Epithelial cell of esophagus (primary cell): ENCODE results near the gene SNRNP200.
A peak's percentile ranks its signal among the peaks of the same experiment; 100 is the strongest.

Experiments used
- DNase-seq: peaks from one replicate; pipeline ENCODE4 v3.0.0; 2010; ENCODE audit warnings: low read depth
- H3K4me3 ChIP-seq: 2 replicates; pipeline ENCODE4 v1.5.1; 2011; ENCODE audit warnings: mild to moderate bottlenecking, low read length, control low read depth
- TF ChIP-seq, protein P1 (sequence below): IDR thresholded peaks from 2 replicates; pipeline ENCODE4 v1.5.1; 2011; ENCODE audit warnings: low read depth, mild to moderate bottlenecking, low read length, control low read depth, inconsistent platforms; ENCODE audit not compliant: insufficient read depth; ENCODE audit errors: missing control alignments

SNRNP200 gene

DNA sequence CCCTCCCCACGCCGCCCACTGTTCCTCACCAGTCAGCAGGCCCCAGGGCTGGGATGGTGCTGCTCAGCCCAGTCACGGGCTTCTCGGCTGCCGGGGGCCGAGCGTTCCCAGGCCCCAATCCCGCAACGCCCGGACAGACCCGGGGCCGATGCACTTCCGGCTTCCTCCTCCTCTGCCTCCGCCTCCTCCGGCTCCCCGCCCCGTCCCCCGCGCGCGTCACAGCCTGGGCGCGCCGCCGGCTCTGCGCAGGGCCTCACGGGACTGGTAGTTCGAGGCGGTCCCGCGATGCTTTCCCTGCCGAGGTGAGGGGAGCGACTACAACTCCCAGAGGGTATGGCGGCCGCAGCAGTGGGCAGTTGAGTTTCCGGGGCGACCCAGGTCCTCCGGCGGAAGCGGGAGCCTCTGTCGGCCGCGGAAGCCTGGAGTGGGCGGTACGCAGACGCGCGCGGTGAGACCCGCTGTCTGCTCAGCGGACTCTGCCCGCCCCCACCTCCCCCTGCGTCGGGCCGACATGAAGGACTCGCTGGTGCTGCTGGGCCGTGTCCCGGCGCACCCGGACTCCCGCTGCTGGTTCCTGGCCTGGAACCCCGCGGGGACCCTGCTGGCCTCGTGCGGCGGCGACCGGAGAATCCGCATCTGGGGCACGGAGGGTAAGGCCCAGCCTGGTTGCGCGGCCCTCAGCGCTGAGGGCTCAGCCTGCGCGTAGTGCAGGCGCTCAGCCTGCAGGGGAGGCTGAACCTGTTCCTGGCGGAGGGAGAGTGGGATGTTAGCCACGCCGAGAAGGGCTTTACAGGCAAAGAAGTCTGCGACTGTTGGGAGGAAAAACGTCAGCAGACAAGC is 39.3 kb downstream of the SNRNP200 start, which contains the start of the genes CIAO1 and TMEM127:
Gene CIAO1 (plus strand): TSS at position 386 of the 840 bp plus-strand sequence. CDS start 126 bp downstream, at position 512.
Gene TMEM127 (minus strand): TSS at position 158 of the 840 bp plus-strand sequence. CDS start 616 bp downstream, outside the sequence.
- H3K4me3 ChIP-seq = peak within 1 kb of the TSS; percentile 90
- TF ChIP-seq, protein P1, sequence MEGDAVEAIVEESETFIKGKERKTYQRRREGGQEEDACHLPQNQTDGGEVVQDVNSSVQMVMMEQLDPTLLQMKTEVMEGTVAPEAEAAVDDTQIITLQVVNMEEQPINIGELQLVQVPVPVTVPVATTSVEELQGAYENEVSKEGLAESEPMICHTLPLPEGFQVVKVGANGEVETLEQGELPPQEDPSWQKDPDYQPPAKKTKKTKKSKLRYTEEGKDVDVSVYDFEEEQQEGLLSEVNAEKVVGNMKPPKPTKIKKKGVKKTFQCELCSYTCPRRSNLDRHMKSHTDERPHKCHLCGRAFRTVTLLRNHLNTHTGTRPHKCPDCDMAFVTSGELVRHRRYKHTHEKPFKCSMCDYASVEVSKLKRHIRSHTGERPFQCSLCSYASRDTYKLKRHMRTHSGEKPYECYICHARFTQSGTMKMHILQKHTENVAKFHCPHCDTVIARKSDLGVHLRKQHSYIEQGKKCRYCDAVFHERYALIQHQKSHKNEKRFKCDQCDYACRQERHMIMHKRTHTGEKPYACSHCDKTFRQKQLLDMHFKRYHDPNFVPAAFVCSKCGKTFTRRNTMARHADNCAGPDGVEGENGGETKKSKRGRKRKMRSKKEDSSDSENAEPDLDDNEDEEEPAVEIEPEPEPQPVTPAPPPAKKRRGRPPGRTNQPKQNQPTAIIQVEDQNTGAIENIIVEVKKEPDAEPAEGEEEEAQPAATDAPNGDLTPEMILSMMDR = peak; percentile 44
- DNase-seq = peak; percentile 99

DNA sequence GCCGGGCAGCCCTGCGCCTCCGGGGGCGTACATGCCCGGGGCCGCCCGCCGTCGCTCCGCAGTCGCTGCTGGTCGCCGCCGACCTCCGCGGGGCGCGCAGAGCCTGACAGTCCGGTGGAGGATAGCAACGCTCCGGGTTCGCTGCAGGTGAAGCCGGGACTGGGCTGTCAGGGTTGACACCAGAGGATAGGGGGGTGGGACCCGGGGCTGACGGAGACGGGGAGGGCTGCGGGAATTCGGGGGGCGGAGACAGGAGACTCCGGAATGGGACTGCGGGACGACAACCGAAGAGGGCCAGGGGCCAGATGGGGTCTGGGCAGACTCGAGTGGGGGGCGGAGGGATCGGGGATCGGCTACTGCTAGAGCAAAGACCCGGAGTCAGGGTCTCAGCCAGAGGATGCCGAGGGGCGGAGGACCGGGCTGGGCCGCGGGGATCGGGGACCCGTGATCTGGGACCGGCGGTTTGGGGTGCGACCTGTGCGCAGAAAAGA is 40.0 kb downstream of the SNRNP200 start:
- TF ChIP-seq, protein P1 = no peak
- peak; percentile 53 for DNase-seq
- H3K4me3 ChIP-seq = peak overlapping the region; percentile 90

DNA sequence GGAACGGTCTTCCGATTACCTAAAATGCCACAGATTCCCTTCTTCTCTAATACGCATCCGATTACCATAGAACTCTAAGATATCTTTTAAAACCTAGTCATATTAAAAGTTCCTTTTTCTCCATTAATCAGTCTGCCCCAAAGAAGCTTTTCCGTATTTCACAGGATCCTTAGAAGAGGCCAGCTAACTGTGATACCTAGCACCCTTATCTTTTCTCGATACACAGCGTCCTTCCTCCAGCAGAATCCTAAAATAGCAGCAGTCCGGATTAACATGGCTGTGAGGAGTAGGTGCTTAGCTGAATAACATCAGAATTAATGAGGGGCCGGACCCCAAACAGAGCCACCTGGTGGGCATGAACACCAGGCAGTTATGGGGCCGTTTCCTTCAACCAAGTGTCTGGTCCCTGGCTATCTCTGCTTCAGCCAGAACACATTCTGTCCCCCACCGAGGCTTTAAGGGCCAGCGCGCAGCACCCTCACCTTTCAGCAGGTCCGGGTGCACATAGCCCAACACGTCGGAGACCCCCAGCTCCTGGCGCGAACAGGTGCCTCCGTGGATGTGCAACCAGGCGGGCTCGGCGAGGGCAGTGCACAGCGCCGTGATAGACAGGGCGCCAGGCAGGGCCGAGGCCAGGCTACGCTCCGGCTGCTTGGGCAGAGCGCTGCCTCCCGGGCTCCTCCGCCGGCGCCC is 40.5 kb downstream of the SNRNP200 start:
- TF ChIP-seq, protein P1 = peak; percentile 35
- peak overlapping the region; percentile 90 for H3K4me3 ChIP-seq
- peak; percentile 39 for DNase-seq

DNA sequence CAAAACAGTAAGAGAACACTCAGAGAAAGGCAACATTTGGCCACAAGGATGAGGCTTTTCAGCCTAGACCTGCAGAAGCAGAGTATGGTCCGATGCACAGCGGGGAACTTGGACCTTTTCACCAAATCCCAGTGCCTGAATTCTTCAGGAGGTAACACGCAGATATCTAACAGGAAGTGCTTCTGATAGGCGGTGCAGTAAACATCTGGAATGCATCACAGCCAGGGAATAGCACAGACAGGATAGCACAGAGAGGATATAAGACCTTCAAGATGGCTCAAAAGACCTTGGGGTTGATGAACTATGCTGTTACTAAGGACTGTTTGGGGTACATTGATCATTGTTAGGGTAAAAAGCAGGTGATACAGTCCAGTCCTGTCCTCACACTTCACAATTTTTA is 41.3 kb downstream of the SNRNP200 start:
- H3K4me3 ChIP-seq = peak overlapping the region; percentile 90
- TF ChIP-seq, protein P1 = no peak
- DNase-seq = no peak

DNA sequence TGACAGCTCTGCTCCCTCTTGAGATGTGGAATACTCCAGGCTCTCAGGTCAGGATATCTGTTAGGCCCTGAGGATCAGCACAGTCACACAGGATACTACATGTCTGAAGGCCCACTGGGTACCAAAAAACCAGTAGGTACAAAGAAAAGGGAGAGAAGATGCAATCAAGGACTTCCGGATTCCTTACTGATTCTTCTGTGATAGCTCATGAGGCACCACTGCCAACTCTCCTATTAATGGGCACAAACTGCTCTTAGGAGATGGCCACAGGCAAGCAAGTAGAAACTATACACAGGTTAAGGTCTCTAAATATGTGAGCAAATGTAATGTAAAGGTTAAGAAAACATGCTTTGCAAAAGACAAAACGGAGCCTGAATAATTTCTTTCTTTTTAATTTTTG is 43.0 kb downstream of the SNRNP200 start:
- DNase-seq = no peak
- TF ChIP-seq, protein P1 = no peak
- no peak overlapping the region for H3K4me3 ChIP-seq

DNA sequence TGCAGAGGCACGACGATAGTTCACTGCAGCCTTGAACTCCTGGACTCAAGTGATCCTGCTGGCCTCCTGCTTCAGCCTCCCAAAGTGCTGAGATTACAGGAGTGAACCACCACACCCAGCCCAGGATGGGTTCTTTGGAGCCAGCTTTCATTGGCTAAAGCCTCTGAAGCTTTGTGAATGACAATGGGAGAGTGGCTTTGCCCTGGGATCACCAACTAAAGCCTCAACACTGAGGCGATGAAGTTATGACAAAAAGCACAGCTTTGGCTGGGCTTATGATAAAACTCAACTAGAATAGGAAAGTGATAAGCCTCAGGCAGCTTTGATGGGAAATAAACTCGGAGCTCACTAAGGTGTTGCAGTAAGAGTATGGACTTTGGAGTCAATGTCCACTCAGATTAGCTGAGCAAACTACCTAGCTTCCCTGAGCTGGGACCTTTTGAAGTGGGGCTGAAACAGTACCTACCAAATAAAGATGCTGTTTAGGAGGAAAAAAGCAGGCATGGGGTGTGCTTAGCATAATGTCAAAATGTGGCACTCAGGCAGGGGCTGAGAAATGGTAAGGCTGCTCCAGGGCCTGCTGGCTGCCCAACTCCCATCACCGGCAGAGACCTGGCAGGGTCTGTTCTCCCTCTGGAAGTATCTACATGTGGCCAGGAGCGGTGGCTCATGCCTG is 43.9 kb downstream of the SNRNP200 start:
- DNase-seq = no peak
- TF ChIP-seq, protein P1 = no peak
- H3K4me3 ChIP-seq = no peak overlapping the region
